Glomerular visceral epithelial cell (primary cell): ENCODE measurements around the gene BRD4.

Source experiments
- DNase-seq: peaks from one replicate; pipeline ENCODE4 v3.0.0-alpha.2; 2016; ENCODE audit errors: extremely low spot score

BRD4 gene

GRCh38 chr19:15315101-15315500 lies 17.2 kb downstream of the BRD4 start:
- DNase-seq = no peak

- no peak for DNase-seq
Measured at GRCh38 chr19:15313649-15314279, 18.6 kb downstream of the BRD4 start.

GRCh38 chr19:15307169-15307568 lies 25.2 kb downstream of the BRD4 start:
- DNase-seq = no peak

GRCh38 chr19:15305582-15306334 lies 26.6 kb downstream of the BRD4 start:
- no peak for DNase-seq

GRCh38 chr19:15304140-15304705 lies 28.1 kb downstream of the BRD4 start:
- DNase-seq = no peak

- DNase-seq = no peak
Measured at GRCh38 chr19:15303105-15303780, 29.1 kb downstream of the BRD4 start.

- DNase-seq = no peak
Measured at GRCh38 chr19:15300533-15301197, 31.7 kb downstream of the BRD4 start.

GRCh38 chr19:15299568-15300409 lies 32.5 kb downstream of the BRD4 start:
- DNase-seq = no peak

GRCh38 chr19:15298847-15299567 lies 33.3 kb downstream of the BRD4 start:
- DNase-seq = no peak

- no peak for DNase-seq
Measured at GRCh38 chr19:15297416-15298224, 34.7 kb downstream of the BRD4 start.

- no peak for DNase-seq
Measured at GRCh38 chr19:15296841-15297415, 35.4 kb downstream of the BRD4 start.

GRCh38 chr19:15296353-15296752 lies 36.0 kb downstream of the BRD4 start:
- DNase-seq = no peak

- no peak for DNase-seq
Measured at GRCh38 chr19:15294561-15294990, 37.8 kb downstream of the BRD4 start.

GRCh38 chr19:15293781-15294491 lies 38.4 kb downstream of the BRD4 start:
- no peak for DNase-seq

- no peak for DNase-seq
Measured at GRCh38 chr19:15292847-15293582, 39.3 kb downstream of the BRD4 start.

GRCh38 chr19:15292140-15292539 lies 40.2 kb downstream of the BRD4 start:
- no peak for DNase-seq

- no peak for DNase-seq
Measured at GRCh38 chr19:15291548-15292021, 40.8 kb downstream of the BRD4 start.

GRCh38 chr19:15291089-15291488 lies 41.2 kb downstream of the BRD4 start:
- no peak for DNase-seq
